ENCODE data around the gene SNAPIN.
"Not testable (repeated sequence)": the region's sequence is repeated elsewhere in the genome, so short reads cannot be mapped to it uniquely, and the experiment has no call there.

The SNAPIN gene

GRCh38 chr1:153627715-153628626 lies 30.5 kb upstream of the SNAPIN start, which contains the start of gene S100A1:
Gene S100A1 (plus strand): TSS chr1:153628434. CDS start chr1:153630522, 2,088 bp downstream.
- no peak for DNase-seq

GRCh38 chr1:153628638-153629342 lies 29.7 kb upstream of the SNAPIN start:
- DNase-seq = no peak

GRCh38 chr1:153629343-153629665 lies 29.2 kb upstream of the SNAPIN start:
- DNase-seq = no peak

- DNase-seq = no peak
Measured at GRCh38 chr1:153629971-153630370, 28.5 kb upstream of the SNAPIN start.

- no peak for DNase-seq
Measured at GRCh38 chr1:153630384-153630783, 28.1 kb upstream of the SNAPIN start.

GRCh38 chr1:153631047-153632022 lies 27.2 kb upstream of the SNAPIN start:
- DNase-seq = no peak

GRCh38 chr1:153633161-153633753 lies 25.2 kb upstream of the SNAPIN start:
- no peak for DNase-seq

GRCh38 chr1:153633754-153634665 lies 24.5 kb upstream of the SNAPIN start, which contains the start of gene CHTOP:
Gene CHTOP (plus strand): TSS chr1:153634066. CDS start chr1:153636589, 2,523 bp downstream.
- peak; percentile 91 for DNase-seq

- DNase-seq = no peak
Measured at GRCh38 chr1:153635872-153636271, 22.6 kb upstream of the SNAPIN start.

- DNase-seq = no peak
Measured at GRCh38 chr1:153636312-153636711, 22.2 kb upstream of the SNAPIN start.

- no peak for DNase-seq
Measured at GRCh38 chr1:153638261-153638660, 20.2 kb upstream of the SNAPIN start.

- DNase-seq = no peak
Measured at GRCh38 chr1:153639280-153639679, 19.2 kb upstream of the SNAPIN start.

GRCh38 chr1:153640213-153640612 lies 18.3 kb upstream of the SNAPIN start:
- DNase-seq = not testable (repeated sequence)

- no peak for DNase-seq
Measured at GRCh38 chr1:153640861-153641260, 17.6 kb upstream of the SNAPIN start.

- DNase-seq = no peak
Measured at GRCh38 chr1:153642161-153642560, 16.3 kb upstream of the SNAPIN start.

- DNase-seq = no peak
Measured at GRCh38 chr1:153643100-153643499, 15.4 kb upstream of the SNAPIN start.

- DNase-seq = no peak
Measured at GRCh38 chr1:153643816-153644215, 14.7 kb upstream of the SNAPIN start.

- no peak for DNase-seq
Measured at GRCh38 chr1:153646672-153647345, 11.7 kb upstream of the SNAPIN start.

- no peak for DNase-seq
Measured at GRCh38 chr1:153647346-153647714, 11.2 kb upstream of the SNAPIN start.

- no peak for DNase-seq
Measured at GRCh38 chr1:153648000-153648643, 10.4 kb upstream of the SNAPIN start.
